Cardiac muscle cell (in vitro differentiated cells and primary cell): ENCODE results near the gene ARHGAP26. TPM values are rescaled to one million over a fixed set of nuclear protein-coding genes. Genes with fewer than 3 reads are reported as not detected.

Source experiments
- DNase-seq, 2 donors: peaks; one replicate each; pipeline versions ENCODE4 v3.0.0 to v3.0.0-alpha.2; 2010 to 2017; ENCODE audit warnings: low read depth in 1 of 2, low spot score in 1 of 2
- H3K27ac ChIP-seq: fragments of 200-600 bp; sonication (generic); 2 replicates; pipeline ENCODE4 v1.5.1; 2016
- H3K27me3 ChIP-seq: fragments of 200-600 bp; sonication (generic); 2 replicates; pipeline ENCODE4 v1.6.0; 2016; ENCODE audit warnings: control low read depth
- H3K36me3 ChIP-seq: fragments of 200-600 bp; sonication (generic); 2 replicates; pipeline ENCODE4 v1.5.1; 2016; ENCODE audit warnings: control low read depth
- H3K4me1 ChIP-seq: fragments of 200-600 bp; sonication (generic); 2 replicates; pipeline ENCODE4 v1.8.1; 2017; ENCODE audit warnings: low read depth, mild to moderate bottlenecking, mixed run types
- H3K4me3 ChIP-seq: fragments of 200-600 bp; sonication (generic); 2 replicates; pipeline ENCODE4 v1.5.1; 2016; ENCODE audit warnings: mild to moderate bottlenecking
- H3K9me3 ChIP-seq: fragments of 200-600 bp; sonication (generic); 2 replicates; pipeline ENCODE4 v1.5.1; 2017; ENCODE audit warnings: low read depth, mild to moderate bottlenecking, control low read depth
- polyA plus RNA-seq: library from polyadenylated mRNA; unstranded; fragments of >200 nt; fragmentation: Nextera tagmentation; extraction: Ambion mirVana; gene quantifications from 2 replicates; pipeline ENCODE4 v1.2.1, GENCODE V29; 2016
- total RNA-seq: library from RNA; depleted of rRNA; stranded (reverse); fragments of >200 nt; gene quantifications from 2 replicates; pipeline ENCODE4 v1.2.3, GENCODE V29; 2016
- TF ChIP-seq, protein P1 (sequence below): IDR thresholded peaks from 2 replicates; pipeline ENCODE4 v1.5.1; 2012; ENCODE audit warnings: low read depth, mild to moderate bottlenecking, low read length

Gene ARHGAP26
- total and polyA plus RNA-seq, 2 experiments from 2014 or later = 12.7 to 16.2 TPM

- TF ChIP-seq, protein P1, sequence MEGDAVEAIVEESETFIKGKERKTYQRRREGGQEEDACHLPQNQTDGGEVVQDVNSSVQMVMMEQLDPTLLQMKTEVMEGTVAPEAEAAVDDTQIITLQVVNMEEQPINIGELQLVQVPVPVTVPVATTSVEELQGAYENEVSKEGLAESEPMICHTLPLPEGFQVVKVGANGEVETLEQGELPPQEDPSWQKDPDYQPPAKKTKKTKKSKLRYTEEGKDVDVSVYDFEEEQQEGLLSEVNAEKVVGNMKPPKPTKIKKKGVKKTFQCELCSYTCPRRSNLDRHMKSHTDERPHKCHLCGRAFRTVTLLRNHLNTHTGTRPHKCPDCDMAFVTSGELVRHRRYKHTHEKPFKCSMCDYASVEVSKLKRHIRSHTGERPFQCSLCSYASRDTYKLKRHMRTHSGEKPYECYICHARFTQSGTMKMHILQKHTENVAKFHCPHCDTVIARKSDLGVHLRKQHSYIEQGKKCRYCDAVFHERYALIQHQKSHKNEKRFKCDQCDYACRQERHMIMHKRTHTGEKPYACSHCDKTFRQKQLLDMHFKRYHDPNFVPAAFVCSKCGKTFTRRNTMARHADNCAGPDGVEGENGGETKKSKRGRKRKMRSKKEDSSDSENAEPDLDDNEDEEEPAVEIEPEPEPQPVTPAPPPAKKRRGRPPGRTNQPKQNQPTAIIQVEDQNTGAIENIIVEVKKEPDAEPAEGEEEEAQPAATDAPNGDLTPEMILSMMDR = no peak
- H3K4me3 ChIP-seq = no peak overlapping the region
- no peak overlapping the region for H3K27ac ChIP-seq
These were observed 438.1 kb downstream of the ARHGAP26 start for GRCh38 chr5:143208365-143208641.

DNA sequence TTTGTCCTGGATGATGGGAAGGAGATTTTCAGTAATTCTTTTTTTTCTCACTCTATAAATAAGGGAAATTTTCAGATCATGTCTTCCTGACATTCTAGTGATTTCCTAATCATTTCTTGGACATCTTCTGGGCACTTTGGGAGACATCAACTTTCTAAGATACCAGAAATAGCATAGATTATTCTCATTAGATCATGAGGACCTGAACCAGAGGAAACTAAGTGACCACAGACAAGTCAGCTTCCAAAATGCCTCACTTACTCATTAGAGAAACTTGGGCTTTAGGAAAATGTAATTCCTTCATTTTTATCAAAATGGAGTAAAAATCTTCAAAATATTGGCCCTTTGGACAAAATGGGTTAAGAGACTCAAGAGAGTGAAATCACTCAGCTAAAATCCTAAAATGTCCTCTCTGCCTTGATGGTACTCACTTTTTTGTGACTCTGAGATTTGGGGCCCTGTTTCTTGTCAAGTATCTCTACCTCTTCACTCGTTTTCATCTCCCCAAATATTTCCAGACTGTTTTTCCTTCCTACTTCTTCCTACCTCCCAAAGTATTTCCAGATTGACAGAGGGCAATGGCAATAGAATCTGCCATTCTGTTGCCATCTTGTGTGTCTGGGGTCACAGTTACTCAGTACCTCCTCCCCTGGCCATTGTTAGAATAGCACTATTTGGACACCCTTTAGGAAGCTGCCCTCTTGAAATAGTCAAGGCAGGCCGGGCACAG, 438.8 kb downstream of the ARHGAP26 start:
- Histone ChIP-seq H3K27ac (no peak overlapping the region), H3K9me3 (no peaks in the 10 kb centered on the region), H3K36me3 (no peaks in the 10 kb centered on the region), H3K4me1 (peaks cover 10% of the 10 kb centered on the region), H3K4me3 (no peak overlapping the region), H3K27me3 (no peaks in the 10 kb centered on the region)
- no peak for DNase-seq
- TF ChIP-seq, protein P1 = peak; percentile 11

More at GRCh38 chr5:143208365-143208641, 438.1 kb downstream of the ARHGAP26 start:
- DNase-seq = no peak
- Histone ChIP-seq H3K36me3 (no peaks in the 10 kb centered on the region), H3K27me3 (no peaks in the 10 kb centered on the region), H3K4me1 (peaks cover 4% of the 10 kb centered on the region), H3K9me3 (no peaks in the 10 kb centered on the region)

GRCh38 chr5:143209881-143210395, 439.8 kb downstream of the ARHGAP26 start:
- Histone ChIP-seq H3K4me3 (no peak overlapping the region), H3K36me3 (no peaks in the 10 kb centered on the region), H3K9me3 (no peaks in the 10 kb centered on the region), H3K27me3 (no peaks in the 10 kb centered on the region), H3K4me1 (peaks cover 11% of the 10 kb centered on the region), H3K27ac (no peak overlapping the region)
- no peak for DNase-seq
- TF ChIP-seq, protein P1 = no peak

- TF ChIP-seq, protein P1 = no peak
- Histone ChIP-seq H3K27ac (no peak overlapping the region), H3K27me3 (no peaks in the 10 kb centered on the region), H3K9me3 (no peaks in the 10 kb centered on the region), H3K4me1 (peaks cover 11% of the 10 kb centered on the region), H3K4me3 (no peak overlapping the region), H3K36me3 (no peaks in the 10 kb centered on the region)
- DNase-seq = no peak
These were observed 440.4 kb downstream of the ARHGAP26 start for GRCh38 chr5:143210576-143210975.

GRCh38 chr5:143212261-143212660, 442.1 kb downstream of the ARHGAP26 start:
- Histone ChIP-seq H3K4me1 (peaks cover 20% of the 10 kb centered on the region), H3K4me3 (no peak overlapping the region), H3K27me3 (no peaks in the 10 kb centered on the region), H3K27ac (no peak overlapping the region), H3K9me3 (no peaks in the 10 kb centered on the region), H3K36me3 (no peaks in the 10 kb centered on the region)
- TF ChIP-seq, protein P1 = no peak
- DNase-seq = no peak
